Measurements from ENCODE around the gene HMBS.

Gene HMBS

DNA sequence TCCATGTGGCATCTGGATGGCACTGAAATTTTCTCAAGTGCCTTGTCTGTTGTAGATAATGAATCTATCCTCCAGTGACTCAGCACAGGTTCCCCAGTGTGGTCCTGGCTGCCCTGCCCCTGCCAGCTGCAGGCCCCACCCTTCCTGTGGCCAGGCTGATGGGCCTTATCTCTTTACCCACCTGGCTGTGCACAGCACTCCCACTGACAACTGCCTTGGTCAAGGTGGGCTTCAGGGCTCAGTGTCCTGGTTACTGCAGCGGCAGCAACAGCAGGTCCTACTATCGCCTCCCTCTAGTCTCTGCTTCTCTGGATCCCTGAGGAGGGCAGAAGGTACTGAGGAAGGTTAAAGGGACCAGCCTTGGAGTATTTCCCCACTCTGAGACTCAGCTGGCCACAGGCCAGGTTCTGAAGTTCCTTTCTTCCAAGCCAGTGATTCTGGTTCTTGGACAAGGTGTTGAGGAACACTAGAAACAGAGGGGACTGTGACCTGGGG is 3.1 kb downstream of the HMBS start:
- no peak overlapping the region for H3K4me3 ChIP-seq (ENCODE audit: low read length)
- no peak for DNase-seq (ENCODE audit: low read depth)
- TF ChIP-seq, protein P1, sequence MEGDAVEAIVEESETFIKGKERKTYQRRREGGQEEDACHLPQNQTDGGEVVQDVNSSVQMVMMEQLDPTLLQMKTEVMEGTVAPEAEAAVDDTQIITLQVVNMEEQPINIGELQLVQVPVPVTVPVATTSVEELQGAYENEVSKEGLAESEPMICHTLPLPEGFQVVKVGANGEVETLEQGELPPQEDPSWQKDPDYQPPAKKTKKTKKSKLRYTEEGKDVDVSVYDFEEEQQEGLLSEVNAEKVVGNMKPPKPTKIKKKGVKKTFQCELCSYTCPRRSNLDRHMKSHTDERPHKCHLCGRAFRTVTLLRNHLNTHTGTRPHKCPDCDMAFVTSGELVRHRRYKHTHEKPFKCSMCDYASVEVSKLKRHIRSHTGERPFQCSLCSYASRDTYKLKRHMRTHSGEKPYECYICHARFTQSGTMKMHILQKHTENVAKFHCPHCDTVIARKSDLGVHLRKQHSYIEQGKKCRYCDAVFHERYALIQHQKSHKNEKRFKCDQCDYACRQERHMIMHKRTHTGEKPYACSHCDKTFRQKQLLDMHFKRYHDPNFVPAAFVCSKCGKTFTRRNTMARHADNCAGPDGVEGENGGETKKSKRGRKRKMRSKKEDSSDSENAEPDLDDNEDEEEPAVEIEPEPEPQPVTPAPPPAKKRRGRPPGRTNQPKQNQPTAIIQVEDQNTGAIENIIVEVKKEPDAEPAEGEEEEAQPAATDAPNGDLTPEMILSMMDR (IDR thresholded peaks at IDR 0.05; ENCODE audit: insufficient read depth, low read depth, low read length, missing control alignments), result no peak

DNA sequence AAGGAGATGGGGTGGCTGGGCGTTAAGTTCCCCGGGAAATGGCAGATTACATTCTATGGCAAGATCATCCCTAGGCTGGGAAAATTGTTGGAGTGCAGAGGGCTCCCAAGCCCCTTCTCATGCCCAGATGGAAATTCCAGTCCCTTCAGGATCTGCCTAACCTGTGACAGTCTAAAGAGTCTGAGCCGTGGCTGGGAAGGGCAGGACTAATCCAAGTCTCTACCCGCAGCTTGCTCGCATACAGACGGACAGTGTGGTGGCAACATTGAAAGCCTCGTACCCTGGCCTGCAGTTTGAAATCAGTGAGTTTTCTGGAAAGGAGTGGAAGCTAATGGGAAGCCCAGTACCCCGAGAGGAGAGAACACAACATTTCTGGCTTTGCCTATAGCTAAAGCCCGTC is 3.7 kb downstream of the HMBS start:
- TF ChIP-seq, protein P1 (IDR thresholded peaks at IDR 0.05; ENCODE audit: insufficient read depth, low read depth, low read length, missing control alignments), result no peak
- DNase-seq (ENCODE audit: low read depth), result no peak
- H3K4me3 ChIP-seq (ENCODE audit: low read length), result no peak overlapping the region

DNA sequence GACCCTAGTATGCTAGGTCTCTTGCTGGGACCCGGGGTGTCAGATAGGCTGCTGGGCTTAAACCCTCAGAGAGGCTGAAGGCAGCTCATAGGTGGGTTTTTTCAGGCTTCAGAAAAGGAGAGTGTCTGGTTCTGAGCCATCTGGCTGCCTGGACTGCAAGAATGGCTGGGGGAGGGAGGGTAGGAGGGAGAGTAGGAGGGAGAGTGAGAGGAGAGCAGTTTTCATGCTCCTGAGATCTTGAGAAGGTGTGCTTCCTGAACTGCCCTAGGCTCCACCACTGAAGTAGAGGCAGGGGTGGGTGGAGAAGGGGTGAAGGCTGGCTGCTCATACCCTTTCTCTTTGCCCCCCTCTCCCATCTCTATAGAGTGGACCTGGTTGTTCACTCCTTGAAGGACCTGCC is 4.6 kb downstream of the HMBS start:
- TF ChIP-seq, protein P1 (IDR thresholded peaks at IDR 0.05; ENCODE audit: insufficient read depth, low read depth, low read length, missing control alignments), result no peak
- H3K4me3 ChIP-seq (ENCODE audit: low read length), result no peak overlapping the region
- no peak for DNase-seq (ENCODE audit: low read depth)

DNA sequence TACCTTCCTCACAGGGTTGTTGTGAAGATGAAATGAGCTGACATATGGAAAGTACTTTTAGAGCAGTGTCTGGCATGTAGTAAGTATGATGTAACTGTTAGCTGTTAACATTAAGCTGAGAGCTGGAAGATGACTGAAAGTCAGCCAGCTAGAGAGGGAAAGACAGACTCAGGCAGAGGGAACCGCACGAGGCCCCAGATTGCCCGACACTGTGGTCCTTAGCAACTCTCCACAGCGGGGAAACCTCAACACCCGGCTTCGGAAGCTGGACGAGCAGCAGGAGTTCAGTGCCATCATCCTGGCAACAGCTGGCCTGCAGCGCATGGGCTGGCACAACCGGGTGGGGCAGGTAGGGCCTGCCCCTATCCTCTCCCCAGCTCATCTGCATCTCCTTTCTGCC is 6.5 kb downstream of the HMBS start:
- TF ChIP-seq, protein P1 (IDR thresholded peaks at IDR 0.05; ENCODE audit: insufficient read depth, low read depth, low read length, missing control alignments), result no peak
- no peak overlapping the region for H3K4me3 ChIP-seq (ENCODE audit: low read length)
- DNase-seq (ENCODE audit: low read depth), result no peak

DNA sequence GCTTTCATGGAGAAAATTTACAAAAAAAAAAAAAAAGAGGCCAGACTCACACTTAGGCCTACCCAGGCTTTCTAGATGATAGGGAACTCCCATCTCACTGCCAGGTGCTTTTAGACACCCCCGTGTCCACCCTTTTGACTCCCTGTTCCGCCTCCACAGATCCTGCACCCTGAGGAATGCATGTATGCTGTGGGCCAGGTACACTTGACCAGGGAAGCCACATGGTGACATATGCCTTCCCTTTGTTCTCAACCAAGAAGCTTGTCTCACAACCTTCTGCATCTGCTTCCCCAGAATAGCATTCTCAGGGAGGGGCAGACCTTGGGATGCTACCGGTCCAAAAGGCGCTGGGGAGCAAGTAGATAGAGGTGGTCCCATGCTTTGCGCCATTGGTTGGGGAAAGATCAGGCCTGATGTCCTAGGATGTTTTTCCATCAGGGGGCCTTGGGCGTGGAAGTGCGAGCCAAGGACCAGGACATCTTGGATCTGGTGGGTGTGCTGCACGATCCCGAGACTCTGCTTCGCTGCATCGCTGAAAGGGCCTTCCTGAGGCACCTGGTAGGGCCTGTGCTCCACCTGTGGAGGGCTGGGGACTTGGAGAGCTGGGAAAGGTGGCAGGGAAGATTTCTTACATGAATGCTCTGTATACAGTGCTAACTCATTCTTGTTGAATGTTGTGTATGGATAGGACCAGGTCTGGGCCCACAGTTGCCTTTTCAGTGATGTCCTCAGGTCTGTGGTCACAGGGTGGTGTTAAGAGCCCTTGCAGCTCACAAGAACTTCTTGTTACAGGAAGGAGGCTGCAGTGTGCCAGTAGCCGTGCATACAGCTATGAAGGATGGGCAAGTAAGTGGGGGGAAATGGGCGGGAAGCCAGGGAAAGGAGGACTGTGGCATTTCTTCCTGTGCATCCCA is 7.5 kb downstream of the HMBS start:
- no peak for DNase-seq (ENCODE audit: low read depth)
- no peak overlapping the region for H3K4me3 ChIP-seq (ENCODE audit: low read length)
- TF ChIP-seq, protein P1 (IDR thresholded peaks at IDR 0.05; ENCODE audit: insufficient read depth, low read depth, low read length, missing control alignments), result no peak

DNA sequence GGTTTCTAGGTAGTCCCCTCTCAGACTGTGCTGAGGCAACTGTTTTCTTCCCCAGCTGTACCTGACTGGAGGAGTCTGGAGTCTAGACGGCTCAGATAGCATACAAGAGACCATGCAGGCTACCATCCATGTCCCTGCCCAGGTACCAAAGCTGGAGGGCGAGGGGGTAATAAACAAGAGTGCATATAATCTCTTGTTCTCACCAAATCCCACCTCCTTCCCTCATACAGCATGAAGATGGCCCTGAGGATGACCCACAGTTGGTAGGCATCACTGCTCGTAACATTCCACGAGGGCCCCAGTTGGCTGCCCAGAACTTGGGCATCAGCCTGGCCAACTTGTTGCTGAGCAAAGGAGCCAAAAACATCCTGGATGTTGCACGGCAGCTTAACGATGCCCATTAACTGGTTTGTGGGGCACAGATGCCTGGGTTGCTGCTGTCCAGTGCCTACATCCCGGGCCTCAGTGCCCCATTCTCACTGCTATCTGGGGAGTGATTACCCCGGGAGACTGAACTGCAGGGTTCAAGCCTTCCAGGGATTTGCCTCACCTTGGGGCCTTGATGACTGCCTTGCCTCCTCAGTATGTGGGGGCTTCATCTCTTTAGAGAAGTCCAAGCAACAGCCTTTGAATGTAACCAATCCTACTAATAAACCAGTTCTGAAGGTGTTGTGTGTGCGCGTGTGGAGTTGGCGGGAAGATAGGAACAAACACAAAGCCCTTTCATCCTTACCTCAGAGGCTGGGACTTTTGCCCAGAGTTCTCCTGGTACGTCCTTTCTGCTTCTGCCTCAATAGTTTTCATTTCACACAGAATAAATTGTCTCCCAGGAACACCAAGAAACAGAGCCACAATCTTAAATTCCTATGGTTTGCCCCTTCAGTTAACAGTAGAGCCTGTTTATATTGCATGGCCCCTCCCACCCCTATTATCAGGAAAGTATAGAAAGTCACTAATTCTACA is 8.5 kb downstream of the HMBS start:
- peak overlapping the region; percentile 76 for H3K4me3 ChIP-seq (ENCODE audit: low read length)
- DNase-seq (ENCODE audit: low read depth), result no peak
- TF ChIP-seq, protein P1 (IDR thresholded peaks at IDR 0.05; ENCODE audit: insufficient read depth, low read depth, low read length, missing control alignments), result no peak
